Common myeloid progenitor, CD34-positive (primary cell): ENCODE data around the gene TRPC5OS.

Experiments used
- CTCF ChIA-PET: fragments of 350-600 bp; sonication (Branson Sonifier 250); formaldehyde crosslinking; loops from one replicate; lab custom pipeline; 2021; ENCODE audit warnings: antibody characterized with exemption; lab: Charles Lee
- POLR2A ChIA-PET: fragments of 350-600 bp; sonication (Branson Sonifier 250); formaldehyde crosslinking; loops from one replicate; lab custom pipeline; 2021; ENCODE audit warnings: antibody characterized with exemption; lab: Charles Lee
- DNase-seq, 3 donors: peaks; one replicate each; pipeline versions ENCODE4 v3.0.0 to v3.0.0-alpha.2; 2013
- H3K27ac ChIP-seq, 2 experiments: 1 replicate in 1 of 2; 2 replicates in 1 of 2; pipeline ENCODE4 v1.7.0; 2013; ENCODE audit warnings: inconsistent platforms in 2 of 2, low read length in 2 of 2, mild to moderate bottlenecking in 2 of 2, low read depth in 1 of 2, moderate library complexity in 1 of 2; ENCODE audit not compliant: severe bottlenecking in 2 of 2, insufficient read depth in 1 of 2, poor library complexity in 1 of 2
- H3K27me3 ChIP-seq, 5 experiments: replicated peaks in 2 of 5; 1 replicate in 3 of 5; 2 replicates in 2 of 5; pipeline versions ENCODE4 v1.6.1 to v1.7.0; 2013; ENCODE audit warnings: low read length in 4 of 5, mild to moderate bottlenecking in 2 of 5, moderate library complexity in 2 of 5, inconsistent platforms in 1 of 5; ENCODE audit not compliant: insufficient read depth in 5 of 5, control insufficient read depth in 4 of 5
- H3K36me3 ChIP-seq, 4 experiments: 1 replicate in 2 of 4; 2 replicates in 2 of 4; pipeline versions ENCODE4 v1.6.1 to v1.7.0; 2013; ENCODE audit warnings: low read length in 3 of 4, control low read depth in 1 of 4, mild to moderate bottlenecking in 1 of 4; ENCODE audit not compliant: control insufficient read depth in 4 of 4, insufficient read depth in 4 of 4
- H3K4me1 ChIP-seq, 4 experiments: 1 replicate in 3 of 4; 2 replicates in 1 of 4; pipeline versions ENCODE4 v1.6.1 to v1.7.1; 2013; ENCODE audit warnings: low read length in 3 of 4, mild to moderate bottlenecking in 3 of 4, control low read depth in 1 of 4, inconsistent platforms in 1 of 4, moderate library complexity in 1 of 4; ENCODE audit not compliant: control insufficient read depth in 4 of 4, insufficient read depth in 4 of 4; ENCODE audit errors: control extremely low read depth in 1 of 4
- H3K4me3 ChIP-seq, 7 experiments: 1 replicate in 4 of 7; 2 replicates in 3 of 7; pipeline versions ENCODE4 v1.5.1 to v1.7.0; 2013; ENCODE audit warnings: mild to moderate bottlenecking in 7 of 7, low read length in 6 of 7, moderate library complexity in 6 of 7, inconsistent platforms in 2 of 7, low read depth in 2 of 7, control low read depth in 1 of 7; ENCODE audit not compliant: insufficient read depth in 4 of 7, control insufficient read depth in 1 of 7; ENCODE audit errors: extremely low read depth in 1 of 7
- H3K9me3 ChIP-seq, 5 experiments: 1 replicate in 4 of 5; 2 replicates in 1 of 5; pipeline versions ENCODE4 v1.6.1 to v1.7.1; 2013; ENCODE audit warnings: low read length in 4 of 5, mild to moderate bottlenecking in 2 of 5, inconsistent platforms in 1 of 5, low read depth in 1 of 5, moderate library complexity in 1 of 5; ENCODE audit not compliant: control insufficient read depth in 4 of 5, insufficient read depth in 2 of 5; ENCODE audit errors: control extremely low read depth in 1 of 5
- WGBS: methylation state at CpG from one replicate; pipeline ENCODE4 v1.1.5; 2013; ENCODE audit not compliant: insufficient coverage; 5-methylcytosine and 5-hydroxymethylcytosine counted together

TRPC5OS gene

DNA sequence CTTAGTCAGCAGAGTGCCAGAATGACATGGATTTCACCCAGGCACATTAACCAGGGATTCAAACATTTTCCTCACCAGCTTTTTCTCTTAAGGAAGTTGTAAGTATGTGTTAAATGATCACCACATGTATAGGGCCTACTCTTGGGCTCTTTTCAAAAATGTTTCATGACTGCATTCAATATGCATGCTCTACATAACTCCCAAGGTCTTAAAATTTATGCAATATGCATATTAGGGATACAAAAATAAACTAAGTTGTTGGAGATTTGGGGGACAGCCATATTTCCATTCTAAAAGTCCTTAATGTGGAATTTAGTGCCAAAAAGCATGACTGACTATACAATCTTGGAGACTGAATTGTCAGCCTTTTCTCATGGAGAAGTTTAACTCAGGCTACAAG, 25.0 kb upstream of the TRPC5OS start:
- no peak overlapping the region for H3K4me3 ChIP-seq
- POLR2A ChIA-PET: no interaction called here
- peaks cover 0 to 10% (median 0%) of the 10 kb centered on the region in 5 experiments for H3K27me3 ChIP-seq
- H3K27ac ChIP-seq: no peak overlapping the region
- DNase-seq: no peak
- CTCF ChIA-PET: no interaction called here
- H3K36me3 ChIP-seq: no peaks in the 10 kb centered on the region
- H3K4me1 ChIP-seq: no peaks in the 10 kb centered on the region
- no peaks in the 10 kb centered on the region for H3K9me3 ChIP-seq

DNA sequence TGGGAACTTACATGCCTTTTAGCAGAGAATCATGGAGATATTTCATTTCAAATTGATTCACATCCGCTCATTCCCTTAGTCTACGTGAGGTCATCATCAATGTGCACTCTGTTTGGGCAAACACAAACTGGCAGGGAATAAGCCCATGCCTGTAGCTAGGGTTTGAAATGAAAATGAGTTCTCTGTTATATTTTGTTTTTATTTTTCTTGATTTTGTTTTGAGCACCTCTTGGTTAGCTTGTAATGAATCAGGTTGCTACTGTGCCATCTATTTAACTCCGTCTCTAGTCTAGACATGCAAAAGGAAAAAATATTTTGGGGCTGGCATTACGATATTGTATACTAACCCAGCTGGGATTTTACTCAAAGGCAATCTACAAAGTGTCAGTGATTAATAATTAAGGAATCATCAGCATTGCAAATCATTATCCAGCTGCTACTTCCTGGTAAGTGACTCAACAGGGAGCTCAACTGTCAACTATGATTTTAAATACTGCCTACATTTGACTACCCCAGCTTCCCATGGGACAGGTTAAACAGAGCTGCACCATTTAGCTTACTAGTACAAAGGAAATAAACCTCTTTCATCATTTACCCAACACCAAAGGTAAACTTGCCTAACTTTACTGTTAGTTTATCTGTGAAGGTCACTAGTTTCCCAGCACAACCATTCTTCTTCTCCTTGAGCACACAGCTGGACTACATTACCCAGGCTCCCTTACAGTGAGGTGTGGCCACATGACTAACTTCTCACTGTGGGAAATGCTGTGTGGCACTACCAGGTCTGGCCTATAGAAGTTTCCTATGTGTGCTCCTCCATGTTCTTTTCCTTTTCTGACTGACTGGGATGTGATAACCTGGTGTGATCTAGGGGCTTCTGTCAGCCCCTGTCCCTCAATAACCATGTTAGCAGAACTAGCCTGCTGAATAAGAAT, 21.2 kb upstream of the TRPC5OS start:
- Histone ChIP-seq H3K36me3 (no peaks in the 10 kb centered on the region), H3K4me3 (no peak overlapping the region), H3K4me1 (peaks cover 0 to 3% (median 0%) of the 10 kb centered on the region in 4 experiments), H3K27ac (no peak overlapping the region), H3K9me3 (no peaks in the 10 kb centered on the region), H3K27me3 (peaks cover 0 to 10% (median 0%) of the 10 kb centered on the region in 5 experiments)
- 86% methylated on average over 4 of the region's 4 CpGs for WGBS
- DNase-seq: no peak
- CTCF ChIA-PET: no interaction called here
- POLR2A ChIA-PET: no interaction called here

DNA sequence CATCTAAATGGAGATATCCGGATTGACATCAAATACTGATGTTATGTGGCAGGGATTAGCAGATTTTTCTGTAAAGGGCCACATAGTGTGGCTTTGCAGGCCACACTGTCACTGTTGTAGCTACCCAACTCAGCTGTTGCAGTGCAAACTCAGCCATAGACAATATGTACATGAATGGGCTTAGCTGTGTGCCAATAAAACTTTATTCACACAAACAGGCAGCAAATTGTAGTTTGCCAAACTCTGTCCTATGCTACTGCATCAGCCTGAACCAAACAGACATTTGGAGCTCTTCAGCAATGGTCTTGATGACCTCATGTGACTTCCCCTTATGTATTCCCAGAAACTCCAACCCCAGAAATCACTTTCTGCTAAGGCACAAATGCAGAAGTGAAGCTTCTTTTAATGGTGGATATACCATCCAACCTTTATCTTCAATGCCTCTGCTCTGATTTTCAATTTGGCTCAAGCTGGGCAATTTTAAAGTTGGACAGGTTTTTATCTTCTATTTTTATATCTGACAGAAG, 18.4 kb upstream of the TRPC5OS start:
- 88% methylated on average over 1 of the region's 1 CpG for WGBS
- ChIA-PET POLR2A (no interaction called here), CTCF (interaction anchor here (1.0 to 1.8 kb wide), 2 partner anchors 8 to 12 kb away, joined by 4 read pairs; no protein-coding TSS in a partner anchor)
- DNase-seq: peak in 1 of 3 donors; percentile 1
- H3K27me3 ChIP-seq: peaks cover 0 to 14% (median 0%) of the 10 kb centered on the region in 5 experiments
- no peak overlapping the region for H3K27ac ChIP-seq
- peaks cover 0 to 3% (median 0%) of the 10 kb centered on the region in 4 experiments for H3K4me1 ChIP-seq
- H3K4me3 ChIP-seq: no peak overlapping the region
- H3K36me3 ChIP-seq: no peaks in the 10 kb centered on the region
- H3K9me3 ChIP-seq: no peaks in the 10 kb centered on the region

DNA sequence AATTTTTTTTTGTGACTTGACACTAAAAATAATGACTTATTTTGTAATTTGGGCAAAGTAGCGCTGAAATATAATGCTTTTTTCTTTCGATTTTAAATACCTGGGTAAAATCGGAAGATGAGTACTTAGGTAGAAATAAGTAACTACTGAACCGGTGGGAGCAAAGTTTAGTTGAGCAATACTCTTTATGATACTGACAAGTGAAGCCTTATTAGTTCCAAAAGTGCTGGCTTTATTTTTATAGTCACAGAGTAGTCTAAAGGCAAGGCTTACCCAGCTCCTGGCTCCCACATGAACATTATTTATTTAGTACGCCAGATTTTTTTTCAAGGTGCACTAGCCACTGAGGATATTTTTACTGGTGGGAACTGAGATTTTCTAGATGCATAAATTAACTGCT, 14.4 kb upstream of the TRPC5OS start:
- H3K36me3 ChIP-seq: no peaks in the 10 kb centered on the region
- ChIA-PET CTCF (no interaction called here), POLR2A (no interaction called here)
- no peak for DNase-seq
- H3K4me1 ChIP-seq: peaks cover 0 to 3% (median 0%) of the 10 kb centered on the region in 4 experiments
- H3K27me3 ChIP-seq: peaks cover 0 to 10% (median 0%) of the 10 kb centered on the region in 5 experiments
- no peak overlapping the region for H3K27ac ChIP-seq
- H3K9me3 ChIP-seq: no peaks in the 10 kb centered on the region
- 86% methylated on average over 5 of the region's 5 CpGs for WGBS
- H3K4me3 ChIP-seq: no peak overlapping the region

DNA sequence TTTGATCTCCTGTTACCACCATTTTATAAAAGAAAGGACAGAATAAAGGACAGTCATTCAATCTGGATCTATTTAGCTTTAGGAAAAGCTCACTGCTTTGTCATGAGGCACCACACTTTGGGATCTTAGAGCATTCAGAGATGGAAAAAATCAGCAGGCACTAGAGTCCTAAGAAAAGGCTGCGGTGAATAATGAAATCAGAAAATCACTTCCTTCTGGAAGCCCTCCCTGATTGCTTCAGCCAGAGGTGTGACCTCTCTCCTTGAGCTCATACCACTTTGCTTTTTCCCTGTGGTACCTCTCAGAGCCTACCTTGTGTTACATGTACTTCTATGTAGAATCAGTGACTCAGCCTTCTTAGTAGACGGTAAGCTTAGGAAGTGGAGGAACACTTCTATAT, 8.7 kb upstream of the TRPC5OS start:
- H3K4me1 ChIP-seq: peaks cover 0 to 8% (median 6%) of the 10 kb centered on the region in 4 experiments
- H3K9me3 ChIP-seq: no peaks in the 10 kb centered on the region
- ChIA-PET POLR2A (no interaction called here), CTCF (no interaction called here)
- H3K4me3 ChIP-seq: no peak overlapping the region
- peaks cover 0 to 2% (median 0%) of the 10 kb centered on the region in 5 experiments for H3K27me3 ChIP-seq
- WGBS: 100% methylated on average over 1 of the region's 2 CpGs
- no peaks in the 10 kb centered on the region for H3K36me3 ChIP-seq
- H3K27ac ChIP-seq: no peak overlapping the region
- no peak for DNase-seq

DNA sequence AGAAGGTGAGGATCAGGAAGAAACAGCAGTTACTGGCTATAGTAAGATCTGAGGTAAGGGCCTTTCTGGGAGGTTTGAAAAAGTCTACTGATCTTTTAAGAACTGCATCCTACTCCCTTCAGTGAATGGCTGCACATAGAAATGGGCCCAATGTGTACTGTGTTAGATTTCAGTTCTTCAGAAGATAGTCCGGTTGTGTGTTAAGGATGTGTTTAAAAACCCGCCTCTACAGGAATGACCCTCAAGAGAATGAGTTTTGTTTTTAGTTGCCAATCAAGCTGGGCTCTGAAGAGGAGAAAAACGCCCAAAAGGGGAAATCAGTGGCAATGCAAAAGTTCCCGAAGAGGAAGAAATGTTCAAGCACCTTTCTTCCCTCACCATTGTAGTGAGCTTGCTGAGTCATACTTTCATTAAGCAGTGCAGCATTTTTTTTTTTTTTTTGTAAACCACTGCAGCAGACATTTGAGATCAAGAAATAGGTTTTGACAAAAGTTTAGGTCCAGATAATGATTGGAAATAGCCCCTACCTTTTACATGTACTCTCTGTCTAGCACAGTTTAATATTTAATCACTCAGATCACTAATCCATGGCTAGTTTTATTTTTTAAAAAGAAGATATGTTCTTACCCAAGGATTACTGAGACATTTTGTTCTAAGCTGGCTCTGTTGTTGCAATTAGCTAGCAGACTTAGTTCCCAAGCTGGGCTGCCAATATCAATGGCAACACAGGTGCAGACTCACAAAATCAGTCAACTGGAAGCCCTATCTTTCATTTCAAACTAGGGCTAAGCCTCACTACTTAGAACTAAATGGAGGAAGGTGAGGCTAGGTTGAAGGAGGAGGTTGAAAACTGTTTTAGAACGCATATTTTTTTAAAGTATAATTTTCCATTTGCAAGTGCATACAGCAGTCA, 7.0 kb upstream of the TRPC5OS start:
- ChIA-PET POLR2A (interaction anchor here (0.6 kb wide), 1 partner anchor 830 kb away, joined by 5 read pairs; no protein-coding TSS in a partner anchor), CTCF (interaction anchor here (0.7 to 1.3 kb wide), 6 partner anchors 11 to 860 kb away, joined by 3 to 5 read pairs (median 4); no protein-coding TSS in a partner anchor)
- Histone ChIP-seq H3K36me3 (no peaks in the 10 kb centered on the region), H3K4me3 (no peak overlapping the region), H3K4me1 (peaks cover 0 to 8% (median 6%) of the 10 kb centered on the region in 4 experiments), H3K27me3 (peaks cover 0 to 2% (median 0%) of the 10 kb centered on the region in 5 experiments), H3K27ac (no peak overlapping the region), H3K9me3 (no peaks in the 10 kb centered on the region)
- DNase-seq: peak; percentile 14 to 50 (median 50)
- 13% methylated on average over 1 of the region's 5 CpGs for WGBS
